ENCODE results near the gene POLR2L.

DNA sequence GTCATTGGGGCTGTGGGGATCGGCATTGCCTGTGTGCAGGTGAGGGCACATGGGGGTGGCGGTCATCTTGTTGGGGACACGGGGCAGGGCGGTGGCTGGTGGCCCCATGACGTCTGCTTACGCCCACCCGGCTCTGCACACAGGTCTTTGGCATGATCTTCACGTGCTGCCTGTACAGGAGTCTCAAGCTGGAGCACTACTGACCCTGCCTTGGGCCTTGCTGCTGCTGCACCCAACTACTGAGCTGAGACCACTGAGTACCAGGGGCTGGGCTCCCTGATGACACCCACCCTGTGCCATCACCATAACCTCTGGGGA is 4.4 kb downstream of the POLR2L start:
- TF ChIP-seq, protein P1, sequence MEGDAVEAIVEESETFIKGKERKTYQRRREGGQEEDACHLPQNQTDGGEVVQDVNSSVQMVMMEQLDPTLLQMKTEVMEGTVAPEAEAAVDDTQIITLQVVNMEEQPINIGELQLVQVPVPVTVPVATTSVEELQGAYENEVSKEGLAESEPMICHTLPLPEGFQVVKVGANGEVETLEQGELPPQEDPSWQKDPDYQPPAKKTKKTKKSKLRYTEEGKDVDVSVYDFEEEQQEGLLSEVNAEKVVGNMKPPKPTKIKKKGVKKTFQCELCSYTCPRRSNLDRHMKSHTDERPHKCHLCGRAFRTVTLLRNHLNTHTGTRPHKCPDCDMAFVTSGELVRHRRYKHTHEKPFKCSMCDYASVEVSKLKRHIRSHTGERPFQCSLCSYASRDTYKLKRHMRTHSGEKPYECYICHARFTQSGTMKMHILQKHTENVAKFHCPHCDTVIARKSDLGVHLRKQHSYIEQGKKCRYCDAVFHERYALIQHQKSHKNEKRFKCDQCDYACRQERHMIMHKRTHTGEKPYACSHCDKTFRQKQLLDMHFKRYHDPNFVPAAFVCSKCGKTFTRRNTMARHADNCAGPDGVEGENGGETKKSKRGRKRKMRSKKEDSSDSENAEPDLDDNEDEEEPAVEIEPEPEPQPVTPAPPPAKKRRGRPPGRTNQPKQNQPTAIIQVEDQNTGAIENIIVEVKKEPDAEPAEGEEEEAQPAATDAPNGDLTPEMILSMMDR (IDR thresholded peaks at IDR 0.05): no peak
- no peak for TF ChIP-seq EZH2 (IDR thresholded peaks at IDR 0.05; ENCODE audit: borderline replicate concordance, insufficient read depth, low read depth, low read length, poor library complexity, severe bottlenecking)
